Thymus (tissue), 11 donors: ENCODE measurements around the gene PNO1. TPM values are rescaled to one million over a fixed set of nuclear protein-coding genes. Genes with fewer than 3 reads are reported as not detected.

Experiments used
- DNase-seq, 9 donors: peaks; one replicate each; pipeline ENCODE4 v3.0.0-alpha.2; 2013; ENCODE audit warnings: low spot score in 9 of 9, low read depth in 6 of 9, missing footprints in 1 of 9
- H3K27ac ChIP-seq, 2 donors: one replicate each; pipeline ENCODE4 v1.5.1; 2013; ENCODE audit warnings: control low read depth in 1 of 2, low read depth in 1 of 2, low read length in 1 of 2, mild to moderate bottlenecking in 1 of 2, moderate library complexity in 1 of 2
- H3K27me3 ChIP-seq, 2 donors: one replicate each; pipeline ENCODE4 v1.5.1; 2013; ENCODE audit warnings: low read length in 1 of 2; ENCODE audit not compliant: control insufficient read depth in 2 of 2, insufficient read depth in 1 of 2
- H3K36me3 ChIP-seq, 2 donors: one replicate each; pipeline ENCODE4 v1.5.1; 2013; ENCODE audit warnings: low read length in 1 of 2, mild to moderate bottlenecking in 1 of 2, moderate library complexity in 1 of 2; ENCODE audit not compliant: control insufficient read depth in 2 of 2, insufficient read depth in 2 of 2
- H3K4me1 ChIP-seq, 2 donors: one replicate each; pipeline ENCODE4 v1.5.1; 2013; ENCODE audit warnings: low read length in 2 of 2; ENCODE audit not compliant: control insufficient read depth in 2 of 2, insufficient read depth in 2 of 2
- H3K4me3 ChIP-seq, 2 donors: one replicate each; pipeline ENCODE4 v1.5.1; 2013; ENCODE audit warnings: low read length in 2 of 2, control low read depth in 1 of 2, mild to moderate bottlenecking in 1 of 2
- H3K9me3 ChIP-seq, 2 donors: one replicate each; pipeline ENCODE4 v1.5.1; 2013; ENCODE audit warnings: low read length in 1 of 2, mild to moderate bottlenecking in 1 of 2; ENCODE audit not compliant: control insufficient read depth in 2 of 2, insufficient read depth in 1 of 2
- WGBS: extraction: QIAGEN DNeasy Blood & Tissue Kit; methylation state at CpG from one replicate; pipeline ENCODE4 v1.1.7; 2013; 5-methylcytosine and 5-hydroxymethylcytosine counted together
- polyA plus RNA-seq: library from polyadenylated mRNA; stranded (reverse); fragments of 200-250 nt; gene quantifications from one replicate; pipeline ENCODE4 v1.2.3, GENCODE V29; 2013
- total RNA-seq: library from RNA; stranded (reverse); fragments of 120-200 nt; gene quantifications from one replicate; pipeline ENCODE4 v1.2.4, GENCODE V29; 2013
- donor health status: healthy.

Gene PNO1
- total and polyA plus RNA-seq, 2 donors, result 12.2 to 13.9 TPM

GRCh38 chr2:68151037-68151436 is 6.7 kb upstream of the PNO1 start:
- Histone ChIP-seq H3K27me3 (no peaks in the 10 kb centered on the region), H3K36me3 (no peaks in the 10 kb centered on the region), H3K4me3 (no peak overlapping the region), H3K9me3 (no peaks in the 10 kb centered on the region), H3K4me1 (peaks cover 3 to 12% of the 10 kb centered on the region in 2 donors), H3K27ac (no peak overlapping the region)
- peak in 1 of 9 donors; percentile 25 for DNase-seq

DNA sequence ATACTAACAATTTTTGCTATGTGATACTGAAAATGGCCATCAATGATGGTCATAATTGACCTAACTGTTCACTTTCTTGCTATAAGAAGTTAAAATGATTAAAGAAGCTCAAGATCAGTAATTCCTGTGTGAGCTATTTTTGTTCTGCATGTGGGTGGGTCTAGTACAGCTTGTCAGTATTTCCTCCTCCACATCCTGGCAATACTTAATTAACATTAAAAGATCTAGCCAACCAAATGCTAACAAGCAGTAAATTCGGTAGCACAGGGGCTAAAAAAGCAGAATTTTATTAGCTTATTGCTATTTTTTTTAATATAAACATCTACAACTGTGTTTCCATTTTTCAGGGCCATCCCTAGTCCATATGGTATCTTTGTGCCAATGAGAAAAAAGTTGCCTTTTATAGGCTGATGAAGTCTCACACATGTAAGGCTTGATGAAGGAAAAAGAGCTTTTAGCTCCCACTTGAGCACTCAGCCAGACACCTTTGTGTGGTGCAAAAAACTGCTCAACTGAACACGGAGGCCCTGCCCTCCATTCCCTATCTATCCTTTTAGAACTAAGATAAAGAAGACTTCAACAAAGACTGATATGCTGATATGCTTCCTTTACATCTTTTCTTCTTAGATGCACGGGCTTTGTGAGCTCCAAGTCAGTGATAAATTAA is 4.9 kb upstream of the PNO1 start:
- Histone ChIP-seq H3K36me3 (no peaks in the 10 kb centered on the region), H3K9me3 (no peaks in the 10 kb centered on the region), H3K4me3 (no peak overlapping the region), H3K27ac (peak overlapping the region in 1 of 2 donors; percentile 59), H3K4me1 (peaks cover 7 to 17% of the 10 kb centered on the region in 2 donors), H3K27me3 (no peaks in the 10 kb centered on the region)
- DNase-seq, result peak in 2 of 9 donors; percentile 7 to 27
- WGBS, result 39% methylated on average over 3 of the region's 3 CpGs

GRCh38 chr2:68155618-68156017 is 2.1 kb upstream of the PNO1 start:
- peaks cover 0 to 4% of the 10 kb centered on the region in 2 donors for H3K36me3 ChIP-seq
- H3K4me3 ChIP-seq, result no peak overlapping the region
- 98% methylated on average over 7 of the region's 7 CpGs for WGBS
- DNase-seq, result no peak
- peaks cover 9 to 22% of the 10 kb centered on the region in 2 donors for H3K4me1 ChIP-seq
- H3K9me3 ChIP-seq, result no peaks in the 10 kb centered on the region
- no peak overlapping the region for H3K27ac ChIP-seq
- no peaks in the 10 kb centered on the region for H3K27me3 ChIP-seq

DNA sequence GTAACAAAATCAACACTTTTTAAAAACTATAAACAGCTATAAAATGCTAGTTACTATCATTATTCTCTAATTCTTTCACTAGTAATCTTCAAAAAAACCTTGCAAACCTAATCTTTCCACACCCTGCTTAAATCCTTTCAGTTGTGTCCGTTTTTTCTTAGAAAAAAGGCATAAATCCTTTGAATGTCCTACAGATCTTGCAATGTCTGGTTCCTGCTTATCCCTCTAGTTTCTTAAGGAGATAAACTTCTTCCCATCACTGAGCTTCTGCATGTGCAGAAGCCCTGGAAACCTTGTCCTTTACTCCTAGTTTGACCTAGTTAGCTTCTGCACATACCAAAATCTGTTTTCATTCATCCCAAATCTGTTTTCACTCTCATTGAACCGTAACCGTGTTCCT is 1.3 kb upstream of the PNO1 start:
- H3K36me3 ChIP-seq, result peaks cover 0 to 12% of the 10 kb centered on the region in 2 donors
- H3K4me1 ChIP-seq, result peaks cover 6 to 16% of the 10 kb centered on the region in 2 donors
- peak overlapping the region; percentile 55 to 84 for H3K4me3 ChIP-seq
- H3K9me3 ChIP-seq, result no peaks in the 10 kb centered on the region
- DNase-seq, result no peak
- no peak overlapping the region for H3K27ac ChIP-seq
- H3K27me3 ChIP-seq, result no peaks in the 10 kb centered on the region
- WGBS, result 16% methylated on average over 3 of the region's 3 CpGs

DNA sequence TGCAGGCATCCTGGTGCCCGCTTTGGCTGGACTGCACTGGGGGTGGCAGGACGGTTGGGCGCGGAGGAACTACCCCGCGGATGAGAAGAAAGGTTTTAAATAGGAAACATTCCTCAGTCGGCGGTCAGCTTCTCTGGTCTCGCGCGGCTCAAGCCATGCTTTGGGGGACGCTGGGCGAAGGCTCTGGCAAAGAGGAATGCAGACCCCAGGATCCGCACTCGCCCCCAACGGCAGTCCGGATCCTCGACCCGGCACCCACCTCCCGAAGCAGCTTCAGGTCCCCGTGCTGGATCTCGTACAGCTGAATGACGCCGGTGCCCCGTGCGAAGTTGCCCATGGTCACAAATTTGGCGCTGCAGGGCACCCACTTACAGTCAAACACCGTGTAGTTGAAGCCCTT is 686 bp upstream of the PNO1 start:
- WGBS, result under 1% methylated on average over 28 of the region's 28 CpGs
- Histone ChIP-seq H3K9me3 (no peaks in the 10 kb centered on the region), H3K27ac (peak overlapping the region; percentile 94 to 95), H3K27me3 (no peaks in the 10 kb centered on the region), H3K36me3 (peaks cover 3 to 16% of the 10 kb centered on the region in 2 donors), H3K4me3 (peak overlapping the region; percentile 55 to 84), H3K4me1 (peaks cover 6 to 16% of the 10 kb centered on the region in 2 donors)
- DNase-seq, result peak in 1 of 9 donors; percentile 18

DNA sequence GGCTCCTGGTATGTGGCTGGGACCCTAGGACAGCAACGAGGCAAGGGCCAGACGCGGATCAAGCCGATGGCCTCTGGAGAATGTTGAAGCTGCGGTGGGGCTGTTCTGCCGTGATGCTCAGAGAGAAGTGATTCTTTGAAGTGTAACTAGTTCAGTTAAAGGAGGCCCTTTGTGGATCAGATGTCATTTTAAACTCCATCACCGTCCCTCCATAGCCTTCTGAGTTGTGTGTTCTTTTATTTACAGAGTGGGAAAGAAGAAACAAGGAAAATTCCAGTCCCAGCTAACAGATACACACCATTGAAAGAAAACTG is 403 bp downstream of the PNO1 start:
- Histone ChIP-seq H3K27me3 (no peaks in the 10 kb centered on the region), H3K4me1 (peaks cover 6 to 13% of the 10 kb centered on the region in 2 donors), H3K9me3 (no peaks in the 10 kb centered on the region), H3K36me3 (peaks cover 8 to 23% of the 10 kb centered on the region in 2 donors), H3K27ac (peak overlapping the region; percentile 52 to 71), H3K4me3 (peak overlapping the region; percentile 55 to 84)
- peak in 1 of 9 donors; percentile 13 for DNase-seq
- under 1% methylated on average over 7 of the region's 7 CpGs for WGBS

DNA sequence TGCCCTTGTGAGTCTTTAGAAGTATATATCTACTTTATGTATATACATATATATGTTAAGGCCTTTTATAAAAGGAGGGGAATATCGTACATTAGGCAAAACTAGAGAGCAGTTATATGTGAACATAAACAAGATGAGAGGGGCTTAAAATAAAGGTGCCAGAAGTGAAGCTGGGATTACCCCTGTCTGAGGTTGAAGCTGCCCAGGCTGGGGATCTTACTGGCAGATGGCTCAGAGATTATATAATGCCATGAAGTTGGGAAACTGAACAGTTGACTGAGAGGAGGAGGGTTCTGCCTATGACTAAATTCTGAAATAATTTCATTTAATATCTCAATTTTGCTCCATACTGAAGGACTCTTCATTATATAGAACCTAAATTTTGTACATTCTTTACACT is 6.0 kb downstream of the PNO1 start:
- Histone ChIP-seq H3K4me1 (peaks cover 0 to 5% of the 10 kb centered on the region in 2 donors), H3K4me3 (no peak overlapping the region), H3K27ac (no peak overlapping the region), H3K36me3 (peaks cover 8 to 51% of the 10 kb centered on the region in 2 donors), H3K9me3 (no peaks in the 10 kb centered on the region), H3K27me3 (no peaks in the 10 kb centered on the region)
- no peak for DNase-seq
- 100% methylated on average over 1 of the region's 1 CpG for WGBS

DNA sequence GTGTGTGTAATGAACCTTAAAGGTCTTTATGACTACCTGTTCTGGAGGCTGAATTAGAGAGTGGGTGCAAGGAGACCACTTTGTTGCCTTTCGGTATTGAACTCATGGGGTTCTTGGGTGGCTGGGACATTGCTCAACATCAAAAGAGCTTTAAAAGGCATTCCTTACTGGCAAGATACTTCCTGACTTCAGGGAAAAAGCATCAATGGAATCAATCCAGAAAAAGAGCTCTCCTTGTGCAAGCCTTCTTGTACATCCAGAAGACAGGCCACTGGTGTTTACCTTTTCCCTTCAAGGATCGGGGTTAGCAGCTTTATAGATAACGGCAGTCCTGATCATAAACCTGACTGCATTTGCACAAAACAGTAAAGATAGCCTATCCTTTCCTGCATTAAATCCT is 9.5 kb downstream of the PNO1 start:
- no peak for DNase-seq
- H3K4me3 ChIP-seq, result no peak overlapping the region
- H3K4me1 ChIP-seq, result no peaks in the 10 kb centered on the region
- WGBS, result 92% methylated on average over 3 of the region's 3 CpGs
- peaks cover 7 to 47% of the 10 kb centered on the region in 2 donors for H3K36me3 ChIP-seq
- no peaks in the 10 kb centered on the region for H3K27me3 ChIP-seq
- no peaks in the 10 kb centered on the region for H3K9me3 ChIP-seq
- H3K27ac ChIP-seq, result no peak overlapping the region

DNA sequence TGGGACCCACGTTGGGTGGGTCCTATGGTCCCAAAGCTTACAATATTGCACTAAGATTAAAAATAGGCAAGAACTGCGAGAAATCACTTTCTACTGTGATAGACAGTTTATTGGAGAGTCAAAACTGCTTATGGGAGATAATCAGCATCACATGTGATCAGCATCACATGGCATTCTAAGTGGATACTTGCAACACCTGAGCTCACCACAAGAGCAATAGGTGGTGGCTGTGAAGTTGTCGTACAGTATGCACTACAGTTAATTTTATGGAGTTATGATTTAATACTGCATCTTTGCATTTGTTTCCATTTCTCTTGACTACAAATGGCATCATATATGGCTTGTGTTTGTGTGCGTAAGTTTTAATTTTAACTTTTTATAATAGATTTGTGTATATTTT is 11.6 kb downstream of the PNO1 start:
- H3K4me1 ChIP-seq, result no peaks in the 10 kb centered on the region
- no peaks in the 10 kb centered on the region for H3K27me3 ChIP-seq
- H3K9me3 ChIP-seq, result no peaks in the 10 kb centered on the region
- DNase-seq, result no peak
- no peak overlapping the region for H3K27ac ChIP-seq
- H3K4me3 ChIP-seq, result no peak overlapping the region
- H3K36me3 ChIP-seq, result peaks cover 5 to 43% of the 10 kb centered on the region in 2 donors
- WGBS, result 96% methylated on average over 4 of the region's 4 CpGs
